ENCODE results near the gene HDAC10.

HDAC10 gene

DNA sequence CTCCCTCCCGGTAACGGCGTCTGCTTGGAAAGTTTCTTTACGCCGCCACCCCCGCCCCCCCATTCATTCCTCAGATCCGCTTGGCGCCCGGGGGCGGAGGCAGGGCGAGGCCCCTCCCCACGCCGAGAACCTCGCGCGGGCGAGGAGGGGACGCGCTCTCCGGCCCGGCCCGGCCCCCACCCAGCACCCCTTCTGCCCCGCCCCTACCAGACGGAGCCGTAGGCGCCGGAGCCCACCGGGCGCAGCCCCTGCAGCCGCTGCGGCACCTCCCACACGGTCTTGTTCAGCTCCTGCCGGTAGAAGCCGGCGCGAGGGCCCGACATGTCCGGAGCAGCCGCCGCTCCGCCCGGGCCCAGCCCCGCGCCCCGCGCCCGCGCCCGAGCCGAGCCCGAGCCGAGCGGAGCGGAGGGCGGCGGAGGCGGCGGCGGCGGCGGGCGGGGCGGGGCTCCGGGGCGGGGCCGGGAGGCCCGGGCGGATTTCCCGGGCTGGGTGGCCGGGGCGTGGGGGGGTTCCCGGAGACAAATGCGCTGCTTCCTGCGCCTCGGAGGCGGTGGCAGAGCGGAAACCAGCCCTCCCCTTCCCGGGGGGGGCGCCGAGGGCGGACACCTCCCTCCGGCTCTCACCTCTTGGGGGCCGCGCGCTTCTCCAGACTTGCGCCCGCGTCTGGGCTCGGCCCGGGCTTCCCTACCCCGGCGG is 19.1 kb upstream of the HDAC10 start, which contains the start of gene MAPK11:
Gene MAPK11, minus strand, starts transcription at position 411 of the 696 bp plus-strand sequence. Its CDS starts 88 bp downstream, at position 323.
- DNase-seq, result no peak

DNA sequence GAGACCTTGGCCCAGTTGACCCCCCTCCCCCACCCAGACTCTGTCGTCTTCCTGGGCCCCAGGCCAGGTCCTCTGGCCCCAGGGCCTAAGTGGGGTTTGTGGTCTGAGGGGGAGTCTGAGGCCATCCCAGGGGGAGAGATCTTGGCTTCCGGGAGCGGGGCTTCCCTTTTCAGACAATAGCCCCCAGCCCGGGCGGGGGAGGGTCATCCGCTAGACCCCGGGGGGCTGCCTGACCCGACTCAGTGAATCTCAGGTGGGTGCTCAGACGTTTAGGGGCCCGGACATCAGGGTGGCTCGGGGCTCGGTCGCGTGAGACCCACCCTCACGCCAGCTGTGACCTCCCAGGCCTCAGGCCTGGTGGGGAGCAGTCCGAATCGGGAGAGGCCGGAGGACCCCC is 18.5 kb upstream of the HDAC10 start:
- no peak for DNase-seq

DNA sequence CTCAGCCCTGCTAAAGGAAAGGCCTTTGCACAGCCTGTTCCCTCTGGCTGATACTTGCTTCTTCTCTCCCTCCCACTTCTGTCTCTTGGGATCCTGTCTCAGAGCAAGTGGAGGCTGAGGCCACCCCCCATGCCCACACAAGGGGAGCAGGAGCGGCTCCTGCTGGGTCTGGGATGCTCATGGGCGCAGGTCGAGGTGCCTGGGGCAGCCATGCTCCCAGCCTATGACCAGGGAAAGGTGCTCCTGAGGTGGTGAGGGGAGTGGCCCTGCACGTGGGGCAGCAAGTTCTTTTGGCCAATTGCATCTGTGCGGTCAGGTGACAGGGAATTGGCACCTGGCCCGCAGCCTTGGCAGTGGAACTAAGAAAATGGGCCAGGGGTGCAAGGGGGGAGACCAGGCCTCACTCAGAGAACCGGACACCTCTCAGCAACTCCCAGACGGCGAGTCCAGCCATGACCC is 17.6 kb upstream of the HDAC10 start:
- no peak for DNase-seq

DNA sequence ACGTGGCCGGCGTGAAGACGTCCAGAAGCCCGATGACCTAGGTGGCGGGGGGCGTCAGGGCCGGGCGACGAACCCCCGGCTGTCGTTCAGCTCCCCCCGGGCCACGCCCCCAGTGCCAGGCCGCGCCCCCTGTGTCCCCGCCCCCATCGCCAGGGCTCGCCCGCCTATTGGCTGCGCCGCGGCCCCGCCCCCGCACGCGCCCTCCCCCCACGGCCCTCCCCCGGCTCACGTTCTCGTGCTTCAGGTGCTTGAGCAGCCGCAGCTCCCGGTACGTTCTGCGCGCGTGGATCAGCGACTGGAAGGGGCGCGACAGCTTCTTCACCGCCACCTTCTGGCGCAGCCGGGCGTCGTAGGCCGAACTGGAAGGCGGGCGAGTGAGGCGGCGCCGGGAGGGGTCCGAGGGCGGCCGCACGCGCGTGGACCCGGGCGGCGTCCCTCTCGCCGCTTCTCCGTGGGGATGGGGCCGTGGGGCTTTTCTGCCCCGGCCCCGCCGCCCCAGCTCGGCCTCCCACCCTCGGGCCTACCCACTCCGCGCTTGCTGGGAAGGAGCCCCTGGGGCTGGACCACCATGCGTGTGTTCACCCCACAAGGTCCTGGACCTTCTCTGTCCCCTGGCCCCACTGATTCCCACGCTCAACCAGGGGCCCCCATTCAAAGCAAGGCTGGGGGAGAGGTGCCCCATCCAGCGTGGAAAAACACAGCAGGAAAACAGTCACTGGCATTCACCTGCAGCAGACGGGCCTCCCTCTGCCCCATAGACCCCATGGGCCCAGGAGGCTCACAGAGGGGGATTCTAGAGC is 16.7 kb upstream of the HDAC10 start:
- DNase-seq, result no peak

DNA sequence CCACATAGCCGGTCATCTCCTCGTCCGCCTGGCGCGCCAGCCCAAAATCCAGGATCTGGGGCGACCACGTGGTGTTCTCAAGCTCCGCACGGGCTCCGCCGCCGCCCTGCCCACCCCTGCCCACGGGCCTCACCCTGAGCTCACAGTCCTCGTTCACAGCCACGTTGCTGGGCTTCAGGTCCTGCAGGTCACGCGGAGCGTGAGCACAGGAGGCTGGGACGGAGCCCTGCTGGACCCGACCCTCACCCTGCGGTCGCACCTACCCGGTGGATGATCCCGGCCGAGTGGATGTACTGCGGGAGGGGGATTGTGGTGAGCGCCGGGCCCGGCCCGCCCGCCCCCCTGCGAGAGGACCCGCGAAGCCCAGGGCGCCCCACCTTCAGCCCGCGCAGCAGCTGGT is 15.9 kb upstream of the HDAC10 start:
- DNase-seq, result no peak

DNA sequence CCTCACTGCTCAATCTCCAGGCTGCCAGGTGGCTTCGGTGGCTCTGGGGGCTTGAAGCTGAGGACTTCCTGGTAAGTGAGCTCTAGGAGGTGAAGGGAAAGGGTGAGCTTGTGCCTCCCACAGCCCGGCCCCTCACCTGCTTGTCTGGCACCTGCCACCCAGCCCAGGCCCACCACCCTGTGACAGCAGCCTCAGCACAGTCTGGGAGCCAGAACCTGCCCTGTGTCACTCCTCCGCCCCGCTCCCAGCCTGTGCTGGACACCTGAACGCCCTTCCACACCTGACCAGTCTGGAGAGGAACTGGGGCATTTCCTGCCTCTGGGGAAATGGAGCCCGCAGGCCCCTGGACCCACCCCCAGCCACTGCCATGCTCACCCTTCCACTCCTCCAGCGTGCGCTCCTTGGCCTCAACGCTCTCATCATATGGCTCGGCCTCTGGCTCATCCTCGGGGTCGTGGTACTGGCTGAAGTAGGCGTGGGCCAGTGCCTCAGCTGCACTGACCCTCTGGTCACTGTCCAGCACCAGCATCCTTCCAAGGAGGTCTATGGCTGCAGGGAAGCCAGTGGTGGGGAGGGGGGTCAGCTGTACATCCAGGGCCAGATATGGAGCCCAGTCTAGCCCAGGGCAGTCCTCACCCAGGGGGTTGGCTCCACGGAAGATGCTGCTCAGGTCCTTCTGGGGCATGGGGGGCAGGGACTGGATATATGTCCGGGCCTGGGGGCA is 14.0 kb upstream of the HDAC10 start:
- DNase-seq, result no peak

DNA sequence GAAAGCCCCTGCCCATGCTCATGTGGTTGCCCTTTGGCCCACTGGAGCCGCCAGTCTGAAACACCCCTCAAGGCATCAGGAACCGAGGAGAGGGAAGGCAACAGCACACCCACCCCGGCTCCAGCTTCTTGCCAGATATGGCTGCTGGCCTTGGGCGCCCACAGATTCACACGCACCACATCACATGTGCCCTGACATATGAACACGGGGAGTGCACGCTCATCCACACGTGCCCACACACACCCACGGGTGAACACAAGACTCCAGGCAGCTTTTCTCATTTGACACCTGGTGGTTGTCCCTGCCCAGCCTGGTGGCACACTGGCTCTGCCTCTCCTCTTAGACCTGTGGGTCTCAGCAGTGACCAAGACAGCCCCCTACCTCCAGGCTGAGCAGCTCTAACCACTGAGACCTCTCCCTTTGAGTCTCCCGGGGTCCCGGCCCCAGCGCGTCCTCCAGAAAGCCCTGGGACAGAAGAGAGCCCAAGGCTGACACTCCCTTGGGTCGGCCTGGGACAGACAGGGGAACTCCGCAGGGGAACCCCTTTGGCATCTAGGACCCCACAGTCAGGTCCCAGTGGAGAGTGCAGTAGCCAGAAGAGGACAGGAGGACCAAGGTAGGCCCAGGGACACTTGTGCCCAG is 13.2 kb upstream of the HDAC10 start:
- no peak for DNase-seq

DNA sequence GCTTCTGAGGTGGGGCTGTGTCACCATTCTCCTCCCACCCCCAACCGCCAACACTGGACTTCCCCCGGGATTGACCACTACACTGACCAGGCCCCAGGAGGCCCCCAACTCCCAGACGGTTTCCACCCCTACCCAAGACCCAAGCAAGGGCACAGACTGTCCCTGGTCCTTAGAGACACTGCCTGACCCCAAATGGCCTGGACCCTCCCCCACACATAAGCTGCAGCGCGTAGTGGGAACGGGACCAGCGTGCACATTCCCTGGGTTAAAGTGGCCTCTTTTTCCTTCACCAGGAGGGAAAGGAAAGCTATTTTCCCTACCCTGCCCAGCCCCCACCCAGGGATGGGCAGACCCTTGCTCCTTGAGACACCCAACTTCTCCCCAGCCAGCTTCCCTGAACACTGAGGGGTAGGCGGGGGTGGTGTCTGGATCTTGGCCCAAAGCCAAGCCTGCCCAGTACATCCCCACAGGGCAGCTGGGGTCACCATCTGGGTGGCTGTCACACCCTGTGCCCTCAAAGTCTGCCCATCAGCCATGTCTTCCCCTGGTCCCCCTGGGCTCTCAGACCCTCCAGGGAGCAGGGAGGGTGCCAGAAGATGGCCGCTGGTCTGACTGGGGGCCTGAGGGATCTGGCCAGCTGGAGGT is 12.0 kb upstream of the HDAC10 start:
- no peak for DNase-seq

DNA sequence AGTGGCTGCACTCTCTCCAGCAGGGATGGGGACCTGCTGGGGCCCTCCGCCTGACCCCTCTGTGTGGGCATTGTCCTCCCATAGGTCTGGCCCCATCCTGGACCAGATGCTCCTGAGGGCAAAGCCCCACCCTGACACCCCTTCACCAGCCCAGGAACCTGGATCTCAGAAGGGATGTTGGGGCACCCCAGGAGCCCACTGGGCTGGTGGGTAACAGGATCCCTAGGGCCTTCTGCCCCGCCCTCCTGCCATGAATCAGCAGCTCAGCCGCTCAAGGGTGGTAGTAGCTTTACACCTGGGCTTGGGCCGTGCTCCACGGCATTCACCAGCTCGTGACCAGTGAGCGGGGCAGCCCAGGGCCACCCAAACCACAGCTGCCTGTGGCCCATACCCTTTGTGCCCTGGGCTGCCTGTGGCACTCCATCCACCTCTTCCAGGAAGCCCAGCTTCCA is 11.4 kb upstream of the HDAC10 start:
- DNase-seq, result no peak

DNA sequence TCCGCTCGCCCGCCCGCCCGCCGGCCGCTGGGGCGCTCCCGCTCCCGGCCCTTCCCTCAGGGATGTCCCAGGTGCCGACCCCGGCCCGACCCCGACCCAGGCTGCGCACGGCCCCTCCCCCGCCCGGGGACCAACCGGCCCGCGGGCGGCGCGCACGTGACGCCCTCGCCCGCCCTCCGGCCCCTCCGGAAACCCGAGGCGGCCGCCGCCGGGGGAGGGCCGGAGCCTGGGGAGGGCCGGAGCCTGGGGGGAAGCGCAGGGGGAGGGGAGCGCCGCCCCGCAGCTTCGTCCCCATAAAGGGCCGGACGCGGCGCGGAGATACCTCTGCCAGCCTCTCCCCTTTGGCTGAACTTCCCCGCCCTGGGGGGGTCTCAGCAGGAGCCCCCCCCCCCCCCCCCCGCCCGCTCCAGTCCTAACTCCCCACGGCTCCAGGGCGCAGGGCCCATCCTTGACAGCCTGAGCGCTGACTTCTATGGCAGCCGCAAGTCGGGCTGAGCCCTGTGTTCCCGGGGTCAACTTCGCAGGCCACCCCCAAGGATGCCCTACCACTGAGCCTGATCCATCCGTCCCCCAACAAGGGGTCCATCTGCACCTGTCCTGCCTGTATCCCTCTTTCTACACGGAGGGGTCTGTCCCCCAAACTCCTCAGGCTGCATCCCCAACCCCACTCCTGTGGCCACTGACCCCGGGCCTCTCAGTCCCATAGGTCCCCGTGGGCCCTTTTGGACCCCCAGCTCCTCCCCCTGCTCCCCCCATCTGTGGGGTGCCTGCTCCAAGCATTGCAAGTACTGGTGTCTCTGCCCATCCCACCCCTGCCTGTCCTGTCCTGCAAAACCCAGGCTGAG is 10.8 kb upstream of the HDAC10 start, which contains the start of gene MAPK12:
Gene MAPK12, minus strand, starts transcription at position 69 of the 845 bp plus-strand sequence. CDS start 174 bp downstream, outside the sequence.
- DNase-seq, result no peak

DNA sequence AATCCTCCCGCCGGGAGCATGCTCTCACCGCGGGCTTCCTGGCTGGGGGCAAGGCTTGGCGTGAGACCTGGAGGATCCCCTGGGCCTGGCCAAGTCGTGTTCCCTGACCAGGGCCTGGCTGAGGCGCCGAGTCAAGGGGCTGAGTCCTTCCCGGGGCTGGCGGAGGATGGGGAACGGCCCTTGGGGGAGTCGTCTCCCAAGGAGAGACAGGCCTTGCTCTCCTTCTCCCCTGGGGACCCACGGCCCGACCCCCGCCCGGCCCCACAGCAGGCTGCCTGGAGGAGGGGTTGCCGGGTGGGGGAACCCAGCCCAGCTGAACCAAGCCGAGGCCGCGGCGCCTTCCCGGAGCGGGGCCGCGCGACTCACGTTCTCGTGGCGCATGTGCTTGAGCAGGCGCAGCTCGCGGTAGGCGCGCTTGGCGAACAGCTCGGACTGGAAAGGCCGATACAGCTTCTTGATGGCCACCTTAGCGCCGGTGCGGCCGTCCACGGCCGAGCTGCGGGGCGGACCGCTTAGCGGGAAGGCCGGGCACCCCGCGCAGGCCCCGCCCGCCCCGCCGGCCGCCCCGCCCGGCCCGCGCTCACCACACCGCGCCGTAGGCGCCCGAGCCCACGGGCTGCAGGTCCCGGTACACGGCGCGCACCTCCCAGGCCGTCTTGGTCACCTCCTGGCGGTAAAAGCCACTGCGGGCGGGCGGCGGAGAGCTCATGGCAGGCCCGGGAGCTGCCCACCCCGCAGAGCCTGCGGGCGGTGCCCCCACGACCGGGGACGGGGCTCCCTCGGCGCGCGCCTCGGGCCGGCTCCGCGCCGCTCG is 9.9 kb upstream of the HDAC10 start:
- peak; percentile 62 for DNase-seq

DNA sequence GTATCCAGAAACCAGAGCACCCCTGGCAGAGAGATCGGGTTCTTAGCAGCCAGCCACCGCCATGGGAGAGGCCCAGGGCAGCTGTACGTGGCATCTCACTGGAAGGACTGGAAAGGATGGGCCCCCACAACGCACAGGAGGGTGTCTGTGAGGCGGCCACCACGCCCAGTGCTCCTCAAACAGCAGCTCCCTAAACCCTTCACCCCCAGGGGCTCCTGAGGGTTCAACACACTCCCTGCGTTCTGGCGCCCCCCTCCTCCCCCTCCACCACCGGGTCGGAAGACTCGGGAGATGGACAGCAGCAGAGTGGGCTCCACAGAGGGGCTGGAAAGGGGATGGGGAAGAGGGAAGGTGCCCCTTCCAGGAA is 9.4 kb upstream of the HDAC10 start:
- no peak for DNase-seq

DNA sequence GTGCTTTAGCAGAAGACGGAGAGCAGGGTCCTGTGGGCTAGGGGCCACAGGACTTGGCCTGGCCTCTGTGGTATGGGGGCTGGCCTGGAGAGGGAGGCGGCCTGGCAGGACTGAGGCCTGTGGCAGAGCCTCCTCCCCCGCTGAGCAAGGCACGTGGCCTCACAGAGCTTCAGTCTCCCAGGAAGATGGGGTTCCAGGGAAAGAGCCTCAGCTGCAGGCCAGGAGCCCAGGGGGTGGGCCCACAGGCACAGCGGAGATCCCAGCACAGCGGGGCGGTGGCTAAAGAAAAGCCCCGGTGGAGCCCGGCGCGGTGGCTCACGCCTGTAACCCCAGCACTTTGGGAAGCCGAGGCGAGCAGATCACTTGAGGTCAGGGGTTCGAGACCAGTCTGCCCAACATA is 8.2 kb upstream of the HDAC10 start:
- DNase-seq, result no peak

DNA sequence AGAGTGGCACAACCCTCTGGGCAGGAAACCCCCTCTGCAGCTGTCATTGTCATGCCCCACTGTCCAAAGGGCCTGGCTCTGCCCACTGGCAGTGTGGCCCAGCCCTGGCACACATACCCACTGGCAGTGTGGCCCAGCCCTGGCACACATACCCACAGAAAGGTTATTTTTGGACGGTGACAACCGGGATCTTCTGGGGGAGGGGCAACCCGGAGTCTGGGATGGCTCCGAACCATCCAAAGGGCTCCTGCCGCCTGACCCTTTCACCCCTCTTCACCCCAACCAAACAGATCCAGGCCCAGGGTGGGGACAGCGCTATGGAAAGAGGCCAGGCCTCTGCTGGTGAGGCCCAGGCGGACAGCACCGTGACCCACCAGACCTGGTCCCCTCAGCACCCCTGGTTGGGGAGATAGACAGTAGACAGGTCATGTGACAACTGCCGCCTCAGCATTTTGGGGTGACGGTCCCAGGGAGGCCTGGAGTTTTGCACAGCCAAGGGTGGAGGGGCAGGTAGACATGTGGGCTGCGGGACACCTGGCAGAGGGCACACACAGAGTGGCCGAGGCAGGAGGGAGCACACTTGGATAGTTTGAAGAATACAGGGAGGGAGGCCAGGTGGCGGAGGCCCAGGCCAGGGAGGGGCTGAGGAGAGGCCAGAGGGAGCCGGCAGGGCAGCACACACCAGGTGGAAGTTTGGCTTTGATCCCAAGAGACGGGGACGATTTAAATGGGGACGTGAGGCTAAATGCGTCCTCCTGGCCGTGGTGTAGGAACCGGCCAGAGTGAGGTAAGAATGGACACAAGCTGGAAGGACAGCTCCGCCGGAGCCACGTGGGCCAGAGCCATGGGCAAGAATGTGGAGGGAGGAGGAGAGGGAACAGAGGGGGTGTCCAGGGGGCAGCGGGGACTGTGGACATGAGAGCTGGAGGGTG is 7.6 kb upstream of the HDAC10 start:
- DNase-seq, result no peak

DNA sequence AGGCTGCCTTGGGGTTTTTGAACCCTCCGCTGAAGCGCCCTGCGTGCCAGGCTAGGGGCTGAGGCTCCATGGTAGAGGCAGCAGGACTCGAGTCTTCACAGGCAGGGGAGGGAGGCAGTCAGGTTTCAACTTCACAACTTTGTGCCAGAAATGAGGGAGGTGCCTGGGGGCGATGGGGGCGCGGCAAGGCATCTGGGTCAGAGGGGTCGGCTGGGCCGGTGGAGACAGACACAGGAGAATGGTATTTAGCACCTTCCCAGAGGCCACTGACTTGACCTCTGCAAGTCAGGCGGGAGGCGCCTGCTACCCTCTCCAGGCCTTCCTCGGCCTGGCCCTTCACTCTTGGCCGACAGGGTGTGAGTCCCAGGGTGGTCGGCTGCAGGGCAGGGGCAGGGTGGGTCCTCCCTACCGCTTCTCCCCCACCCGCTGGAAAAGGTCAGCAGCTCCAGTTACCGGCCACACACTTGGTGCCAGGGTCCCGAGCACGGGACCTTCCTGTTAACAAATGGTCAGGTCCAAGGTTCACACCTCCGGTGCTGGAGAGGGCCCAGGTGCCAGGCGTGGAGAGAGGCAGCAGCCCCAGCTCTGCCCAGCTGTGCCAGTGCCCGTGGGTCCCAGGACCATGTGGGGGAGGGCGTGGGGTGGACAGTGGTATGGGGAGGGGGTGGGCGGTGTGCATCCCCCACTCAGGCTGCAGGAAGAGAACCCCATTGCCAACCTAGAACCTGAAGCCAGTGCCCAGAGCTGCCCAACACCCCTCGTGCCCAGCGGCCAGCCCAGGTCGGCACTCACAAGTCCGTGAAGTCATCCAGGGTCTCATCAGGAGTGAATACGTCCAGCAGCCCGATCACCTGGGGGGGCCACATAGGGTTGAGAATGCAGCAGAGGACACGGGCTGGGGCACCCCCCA is 6.6 kb upstream of the HDAC10 start:
- no peak for DNase-seq

DNA sequence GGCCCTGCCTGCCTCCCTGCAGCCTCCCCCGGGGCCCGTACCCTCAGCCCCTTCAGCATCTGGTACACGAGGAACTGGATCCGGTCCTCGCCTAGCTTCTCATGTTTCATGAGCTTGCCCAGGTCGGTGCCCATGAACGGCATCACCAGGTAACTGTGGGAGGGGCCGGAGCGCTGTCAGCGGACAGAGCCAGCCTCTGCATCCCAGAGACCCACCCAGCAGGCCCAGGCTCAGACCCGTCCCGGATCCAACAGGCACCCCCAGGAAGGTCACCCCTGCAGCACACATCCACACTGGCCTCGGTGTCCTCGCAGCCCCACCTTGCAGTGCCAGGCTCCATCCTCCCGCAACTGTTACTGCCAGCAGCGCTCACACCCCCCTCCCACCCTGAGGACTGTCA is 6.0 kb upstream of the HDAC10 start:
- DNase-seq, result no peak

DNA sequence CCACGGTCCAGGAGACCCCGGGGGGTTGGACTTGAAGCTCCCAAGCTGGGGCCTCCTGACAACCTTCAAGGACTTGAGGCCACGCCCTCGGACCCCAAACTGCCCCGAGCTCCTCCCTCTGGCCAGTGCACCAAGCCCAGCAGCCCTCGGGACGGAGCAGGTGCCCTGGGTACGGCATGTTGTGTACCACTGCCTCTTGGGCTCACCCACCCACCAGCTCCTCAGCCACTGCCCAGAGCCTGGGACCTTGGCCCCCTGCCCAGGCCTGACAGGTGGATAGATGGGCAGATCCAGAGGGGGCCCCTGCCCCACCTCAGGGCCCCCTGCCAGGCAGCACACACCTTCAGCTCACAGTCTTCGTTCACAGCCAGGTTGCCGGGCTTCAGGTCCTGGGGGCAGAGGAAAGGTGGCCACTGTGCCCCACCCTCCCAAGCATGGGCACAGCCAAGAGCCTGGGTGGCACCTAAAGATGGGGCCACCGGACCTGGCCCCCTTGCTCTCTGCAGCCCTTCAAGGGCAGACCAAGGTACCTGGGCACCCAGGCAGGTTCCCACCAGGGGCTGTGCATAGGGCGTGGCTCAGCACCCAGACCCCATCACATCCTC is 5.3 kb upstream of the HDAC10 start:
- DNase-seq, result no peak
